Stimulated activated CD4-positive, alpha-beta T cell treated with anti-CD3 and anti-CD28 coated beads, Interleukin-2, amount 100 ng/mL, for 24 hours (primary cell): ENCODE data around the gene SLC66A2.

ENCODE experiments used
- DNase-seq, 2 donors: peaks; one replicate each; pipeline ENCODE4 v3.0.0-alpha.2; 2020

SLC66A2 gene

GRCh38 chr18:79864006-79864725, 87.3 kb downstream of the SLC66A2 start:
- no peak for DNase-seq

- no peak for DNase-seq
Observed at GRCh38 chr18:79863161-79864005, 88.1 kb downstream of the SLC66A2 start.

- no peak for DNase-seq
Observed at GRCh38 chr18:79862562-79862961, 88.9 kb downstream of the SLC66A2 start.

- DNase-seq, result no peak
Observed at GRCh38 chr18:79861687-79862086, 89.8 kb downstream of the SLC66A2 start.

- DNase-seq, result no peak
Observed at GRCh38 chr18:79859314-79859713, 92.1 kb downstream of the SLC66A2 start.

GRCh38 chr18:79857082-79857671, 94.3 kb downstream of the SLC66A2 start:
- no peak for DNase-seq

- peak in 1 of 2 donors; percentile 9 for DNase-seq
Observed at GRCh38 chr18:79856119-79857007, 95.1 kb downstream of the SLC66A2 start.

GRCh38 chr18:79855147-79855933, 96.1 kb downstream of the SLC66A2 start:
- no peak for DNase-seq

GRCh38 chr18:79853993-79854364, 97.5 kb downstream of the SLC66A2 start:
- DNase-seq, result no peak

GRCh38 chr18:79853303-79853992, 98.0 kb downstream of the SLC66A2 start:
- no peak for DNase-seq

GRCh38 chr18:79852561-79853302, 98.7 kb downstream of the SLC66A2 start:
- DNase-seq, result peak in 1 of 2 donors; percentile 8
